Putamen (tissue), 1 donor: ENCODE results near the gene KAT2A.
A peak's percentile ranks its signal among the peaks of the same experiment; 100 is the strongest.
"Not testable (repeated sequence)": the region's sequence is repeated elsewhere in the genome, so short reads cannot be mapped to it uniquely, and the experiment has no call there.

ENCODE experiments used
- DNase-seq: peaks from one replicate; pipeline ENCODE4 v3.0.0-alpha.2; 2016; ENCODE audit warnings: low spot score

KAT2A gene

GRCh38 chr17:42120770-42121769 is at the start of gene KAT2A:
Gene KAT2A (minus strand): TSS chr17:42121367. CDS start chr17:42121304, 63 bp downstream.
- peak; percentile 86 for DNase-seq

- DNase-seq, result no peak
Measured at GRCh38 chr17:42169351-42169750, 48.2 kb upstream of the KAT2A start.

GRCh38 chr17:42167807-42168206 is 46.6 kb upstream of the KAT2A start:
- DNase-seq, result no peak

GRCh38 chr17:42166196-42166763 is 45.1 kb upstream of the KAT2A start:
- no peak for DNase-seq

- no peak for DNase-seq
Measured at GRCh38 chr17:42165751-42166150, 44.6 kb upstream of the KAT2A start.

GRCh38 chr17:42163696-42164407 is 42.7 kb upstream of the KAT2A start:
- no peak for DNase-seq

GRCh38 chr17:42163113-42163512 is 41.9 kb upstream of the KAT2A start:
- no peak for DNase-seq

GRCh38 chr17:42160531-42160910 is 39.4 kb upstream of the KAT2A start:
- DNase-seq, result no peak

GRCh38 chr17:42159796-42160530 is 38.8 kb upstream of the KAT2A start:
- no peak for DNase-seq

- DNase-seq, result no peak
Measured at GRCh38 chr17:42155614-42156045, 34.5 kb upstream of the KAT2A start.

GRCh38 chr17:42153919-42154742 is 33.0 kb upstream of the KAT2A start:
- DNase-seq, result no peak

GRCh38 chr17:42146911-42147607 is 25.9 kb upstream of the KAT2A start:
- DNase-seq, result no peak

GRCh38 chr17:42143138-42143537 is 22.0 kb upstream of the KAT2A start:
- not testable (repeated sequence) for DNase-seq

- peak; percentile 87 for DNase-seq
Measured at GRCh38 chr17:42142371-42142896, 21.3 kb upstream of the KAT2A start.

- no peak for DNase-seq
Measured at GRCh38 chr17:42141382-42141781, 20.2 kb upstream of the KAT2A start.

GRCh38 chr17:42140690-42141089 is 19.5 kb upstream of the KAT2A start:
- DNase-seq, result not testable (repeated sequence)

- no peak for DNase-seq
Measured at GRCh38 chr17:42138749-42139492, 17.8 kb upstream of the KAT2A start.

- DNase-seq, result no peak
Measured at GRCh38 chr17:42136654-42137051, 15.5 kb upstream of the KAT2A start.
